Kidney capillary endothelial cell (primary cell): ENCODE data around the gene UBTF.

Experiments
- DNase-seq: peaks from one replicate; pipeline ENCODE4 v3.0.0-alpha.2; 2018; ENCODE audit warnings: low spot score

The UBTF gene

DNA sequence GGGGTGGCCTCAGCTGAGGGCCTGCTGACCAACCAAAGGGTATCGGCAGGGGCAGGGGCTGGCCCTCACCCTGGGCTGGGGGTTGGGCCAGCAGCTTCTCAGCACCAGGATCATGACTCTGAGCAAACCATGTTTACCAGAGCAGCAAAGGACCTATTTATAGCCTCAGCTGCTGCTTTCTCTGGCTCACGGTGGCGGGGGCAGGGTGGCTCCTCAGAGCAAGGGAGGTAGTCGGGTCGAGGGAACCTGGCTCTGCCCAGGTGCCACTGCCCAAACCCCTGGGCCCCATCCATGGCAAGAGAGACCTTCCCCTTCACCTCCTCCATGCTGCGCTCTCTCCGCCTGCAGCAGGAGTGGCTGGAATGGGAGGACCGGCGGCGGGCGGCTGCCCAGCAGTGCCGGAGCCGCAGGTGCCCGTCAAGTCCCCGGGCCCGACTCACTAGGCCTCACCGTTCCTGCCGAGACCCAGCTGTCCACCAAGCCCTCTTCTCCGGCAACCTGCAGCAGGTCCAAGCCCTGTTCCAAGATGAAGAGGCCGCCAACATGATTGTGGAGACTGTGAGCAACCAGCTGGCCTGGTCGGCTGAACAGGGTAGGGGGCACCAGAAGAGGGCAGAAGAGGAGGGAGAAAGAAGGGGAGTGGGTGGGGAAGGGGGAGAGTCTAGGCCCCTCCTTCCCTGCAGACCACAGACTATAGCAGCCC lies 48.8 kb downstream of the UBTF start, which contains the start of gene ASB16:
Gene ASB16, plus strand, starts transcription at position 206 of the 703 bp plus-strand sequence. Its CDS starts 86 bp downstream, at position 292.
- no peak for DNase-seq

DNA sequence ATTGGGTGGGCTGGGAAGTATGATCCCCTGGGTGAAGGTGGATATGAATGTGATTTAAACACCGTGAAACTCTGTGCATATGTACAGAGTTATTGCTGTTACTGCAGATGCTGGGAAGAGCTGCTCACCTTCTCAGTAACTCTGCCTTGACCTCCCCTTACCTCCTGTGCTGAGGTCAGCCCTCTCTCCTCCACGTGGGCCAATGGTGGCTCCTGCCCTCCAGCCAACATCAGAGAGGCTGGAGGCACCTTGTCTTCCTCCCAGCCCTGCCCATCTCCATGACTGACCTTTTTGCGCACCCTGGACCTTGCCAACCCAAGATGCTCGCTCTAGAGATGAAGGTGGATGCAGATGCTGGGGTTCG lies 49.4 kb downstream of the UBTF start:
- DNase-seq: no peak

DNA sequence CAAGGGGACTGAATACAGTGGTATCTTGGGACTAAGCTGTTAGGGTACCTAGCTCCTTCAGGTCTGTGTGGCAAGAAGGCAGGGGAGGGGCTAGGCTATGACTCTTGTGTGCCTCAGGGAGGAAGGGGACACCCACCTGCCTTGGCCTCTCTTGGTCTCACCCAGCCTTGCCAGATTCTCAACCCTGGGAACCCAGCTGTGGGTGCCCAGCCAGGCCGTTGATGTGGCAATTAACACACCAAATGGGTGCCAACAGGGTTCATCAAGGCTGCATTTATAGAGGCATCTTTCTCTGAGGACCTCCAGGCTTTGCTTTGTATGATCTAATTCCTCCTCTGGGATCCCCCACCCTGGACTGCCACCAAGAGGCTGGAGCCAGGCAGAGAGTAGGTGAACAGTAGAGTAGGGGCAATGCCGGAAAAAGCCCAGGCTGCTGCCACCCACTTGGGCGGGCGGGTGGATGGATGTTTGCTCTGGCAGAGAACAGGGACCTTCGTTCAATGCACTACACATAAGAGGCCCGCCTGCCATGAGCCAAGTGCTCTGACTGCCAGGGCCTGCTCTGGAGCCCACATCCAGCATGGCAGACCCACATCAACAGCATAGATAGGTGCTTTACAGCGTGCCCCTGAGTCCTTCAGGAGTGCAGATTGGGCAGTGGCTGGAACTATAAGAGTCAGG lies 52.2 kb downstream of the UBTF start:
- DNase-seq: no peak

DNA sequence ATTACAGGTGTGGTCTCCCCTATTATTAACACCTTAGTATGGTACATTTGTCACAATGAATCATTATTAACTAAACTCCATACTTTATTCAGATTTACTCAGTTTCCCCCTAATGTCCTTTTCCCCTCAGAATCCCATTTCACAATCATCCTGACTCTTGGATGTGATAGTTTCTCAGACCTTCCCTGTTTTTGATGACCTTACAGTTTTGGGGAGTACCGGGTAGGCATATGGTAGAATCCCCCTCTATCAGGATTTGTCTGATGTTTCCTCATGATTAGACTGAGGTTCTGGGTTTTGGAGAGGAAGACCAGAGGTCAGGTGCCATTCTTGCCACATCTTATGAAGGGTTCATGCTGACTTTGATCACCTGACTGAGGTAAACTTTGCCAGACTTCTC lies 55.0 kb downstream of the UBTF start:
- DNase-seq: no peak

DNA sequence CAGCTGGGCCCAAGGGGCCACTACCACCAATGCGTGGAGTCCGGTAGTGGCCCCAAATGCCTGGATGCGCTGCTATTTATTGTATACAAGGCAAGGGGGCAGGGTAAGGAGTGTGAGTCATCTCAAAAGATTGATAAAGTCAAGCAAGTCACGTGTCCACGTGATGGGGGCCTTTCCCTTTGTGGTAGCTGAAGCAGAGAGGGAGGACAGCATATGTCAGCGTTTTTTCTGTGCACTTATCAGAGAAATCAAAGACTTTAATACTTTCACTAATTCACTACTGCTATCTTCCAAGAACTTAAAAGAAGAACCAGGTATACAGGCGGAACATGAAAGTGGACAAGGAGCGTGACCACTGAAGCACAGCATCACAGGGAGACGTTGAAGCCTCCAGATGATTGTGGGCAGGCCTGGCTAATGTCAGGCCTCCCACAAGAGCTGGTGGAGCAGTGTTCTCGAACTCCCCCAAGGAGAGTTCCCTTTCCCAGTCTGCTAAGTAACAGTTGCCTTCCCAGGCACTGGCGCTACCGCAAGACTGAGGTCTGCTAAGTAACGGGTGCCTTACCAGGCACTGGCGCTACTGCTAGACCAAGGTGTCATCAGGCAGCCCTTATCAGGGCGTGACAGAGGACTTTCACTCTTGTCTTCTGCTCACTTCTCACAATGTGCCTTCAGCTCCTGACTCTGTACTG lies 59.8 kb downstream of the UBTF start:
- DNase-seq: no peak

DNA sequence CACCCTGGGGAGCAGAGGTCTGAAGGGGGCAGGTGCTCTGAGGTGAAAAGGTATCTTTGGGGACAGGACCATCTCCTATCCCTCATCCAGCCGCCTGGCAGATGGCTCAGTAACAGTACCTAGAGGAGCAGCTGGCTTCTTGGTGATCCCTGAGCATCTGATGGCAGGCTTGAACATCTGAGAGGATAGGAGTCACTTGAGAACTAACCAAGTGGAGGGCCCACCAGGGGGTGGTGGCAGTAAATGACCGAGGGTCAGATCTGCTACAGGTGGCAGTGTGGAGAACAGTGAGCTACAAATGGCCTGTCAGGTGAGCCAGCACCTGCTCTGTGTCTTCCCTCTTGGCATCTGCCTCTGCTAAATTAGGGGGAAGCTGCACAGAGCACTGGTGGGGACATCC lies 64.0 kb downstream of the UBTF start:
- no peak for DNase-seq
